Mucosa of rectum (tissue), 2 donors: ENCODE results near the gene HP.

Source experiments
- H3K27ac ChIP-seq, 2 donors: one replicate each; pipeline ENCODE4 v1.7.0; 2013; ENCODE audit warnings: inconsistent platforms in 2 of 2, low read depth in 2 of 2, low read length in 2 of 2
- H3K27me3 ChIP-seq, 2 donors: one replicate each; pipeline ENCODE4 v1.7.0; 2013; ENCODE audit warnings: low read length in 2 of 2; ENCODE audit not compliant: control insufficient read depth in 2 of 2, insufficient read depth in 2 of 2
- H3K36me3 ChIP-seq, 2 donors: one replicate each; pipeline ENCODE4 v1.7.0; 2013; ENCODE audit warnings: low read length in 2 of 2; ENCODE audit not compliant: control insufficient read depth in 2 of 2, insufficient read depth in 2 of 2
- H3K4me1 ChIP-seq, 2 donors: one replicate each; pipeline ENCODE4 v1.7.0; 2013; ENCODE audit warnings: low read length in 2 of 2, mild to moderate bottlenecking in 1 of 2; ENCODE audit not compliant: control insufficient read depth in 2 of 2, insufficient read depth in 2 of 2
- H3K4me3 ChIP-seq, 2 donors: one replicate each; pipeline ENCODE4 v1.7.0; 2013; ENCODE audit warnings: low read length in 2 of 2
- H3K9ac ChIP-seq, 2 donors: one replicate each; pipeline ENCODE4 v1.7.0; 2013; ENCODE audit warnings: low read length in 2 of 2, low read depth in 1 of 2, mild to moderate bottlenecking in 1 of 2
- H3K9me3 ChIP-seq, 2 donors: one replicate each; pipeline ENCODE4 v1.7.0; 2013; ENCODE audit warnings: low read length in 2 of 2; ENCODE audit not compliant: control insufficient read depth in 2 of 2
- donor health status: healthy.
- donor health status: Normal muscosa, but diverticular disease.

Gene HP

GRCh38 chr16:72021043-72021442, 33.3 kb upstream of the HP start:
- Histone ChIP-seq H3K36me3 (peaks cover 24 to 51% of the 10 kb centered on the region in 2 donors), H3K27me3 (no peaks in the 10 kb centered on the region)

GRCh38 chr16:72022127-72022526, 32.2 kb upstream of the HP start:
- H3K27ac ChIP-seq: no peak overlapping the region
- no peaks in the 10 kb centered on the region for H3K9me3 ChIP-seq
- H3K36me3 ChIP-seq: peaks cover 23 to 48% of the 10 kb centered on the region in 2 donors
- H3K4me1 ChIP-seq: no peaks in the 10 kb centered on the region
- no peak overlapping the region for H3K4me3 ChIP-seq
- H3K9ac ChIP-seq: no peak overlapping the region
- H3K27me3 ChIP-seq: no peaks in the 10 kb centered on the region

More at GRCh38 chr16:72021043-72021442, 33.3 kb upstream of the HP start:
- H3K4me1 ChIP-seq: no peaks in the 10 kb centered on the region
- H3K27ac ChIP-seq: no peak overlapping the region
- no peak overlapping the region for H3K4me3 ChIP-seq
- no peak overlapping the region for H3K9ac ChIP-seq
- H3K9me3 ChIP-seq: no peaks in the 10 kb centered on the region

GRCh38 chr16:72023962-72024361, 30.3 kb upstream of the HP start:
- no peak overlapping the region for H3K4me3 ChIP-seq
- H3K9ac ChIP-seq: no peak overlapping the region
- H3K9me3 ChIP-seq: no peaks in the 10 kb centered on the region
- H3K4me1 ChIP-seq: no peaks in the 10 kb centered on the region
- H3K36me3 ChIP-seq: peaks cover 21 to 41% of the 10 kb centered on the region in 2 donors
- H3K27ac ChIP-seq: no peak overlapping the region
- H3K27me3 ChIP-seq: no peaks in the 10 kb centered on the region

- peaks cover 21 to 41% of the 10 kb centered on the region in 2 donors for H3K36me3 ChIP-seq
Measured at GRCh38 chr16:72024862-72025382, 29.4 kb upstream of the HP start.

GRCh38 chr16:72025404-72026114, 28.7 kb upstream of the HP start:
- Histone ChIP-seq H3K9me3 (no peaks in the 10 kb centered on the region), H3K27me3 (no peaks in the 10 kb centered on the region), H3K36me3 (peaks cover 21 to 38% of the 10 kb centered on the region in 2 donors), H3K4me3 (no peak overlapping the region), H3K27ac (no peak overlapping the region), H3K4me1 (no peaks in the 10 kb centered on the region), H3K9ac (no peak overlapping the region)

More at GRCh38 chr16:72024862-72025382, 29.4 kb upstream of the HP start:
- Histone ChIP-seq H3K27ac (no peak overlapping the region), H3K4me1 (no peaks in the 10 kb centered on the region), H3K27me3 (no peaks in the 10 kb centered on the region), H3K9ac (no peak overlapping the region), H3K9me3 (no peaks in the 10 kb centered on the region), H3K4me3 (no peak overlapping the region)

GRCh38 chr16:72027669-72028378, 26.5 kb upstream of the HP start:
- H3K9ac ChIP-seq: no peak overlapping the region
- H3K4me1 ChIP-seq: no peaks in the 10 kb centered on the region
- peaks cover 14 to 19% of the 10 kb centered on the region in 2 donors for H3K36me3 ChIP-seq
- no peaks in the 10 kb centered on the region for H3K9me3 ChIP-seq
- no peak overlapping the region for H3K27ac ChIP-seq
- H3K27me3 ChIP-seq: no peaks in the 10 kb centered on the region
- no peak overlapping the region for H3K4me3 ChIP-seq

- Histone ChIP-seq H3K27me3 (no peaks in the 10 kb centered on the region), H3K4me1 (no peaks in the 10 kb centered on the region), H3K9ac (no peak overlapping the region), H3K27ac (no peak overlapping the region), H3K4me3 (no peak overlapping the region), H3K9me3 (no peaks in the 10 kb centered on the region), H3K36me3 (peaks cover 4 to 8% of the 10 kb centered on the region in 2 donors)
Measured at GRCh38 chr16:72029567-72030271, 24.6 kb upstream of the HP start.

GRCh38 chr16:72033437-72033836, 20.9 kb upstream of the HP start:
- Histone ChIP-seq H3K4me1 (no peaks in the 10 kb centered on the region), H3K27me3 (no peaks in the 10 kb centered on the region), H3K4me3 (no peak overlapping the region), H3K27ac (no peak overlapping the region), H3K9me3 (no peaks in the 10 kb centered on the region), H3K9ac (no peak overlapping the region), H3K36me3 (no peaks in the 10 kb centered on the region)

GRCh38 chr16:72036098-72036497, 18.2 kb upstream of the HP start:
- no peak overlapping the region for H3K4me3 ChIP-seq
- no peaks in the 10 kb centered on the region for H3K4me1 ChIP-seq
- no peaks in the 10 kb centered on the region for H3K27me3 ChIP-seq
- no peaks in the 10 kb centered on the region for H3K9me3 ChIP-seq
- no peak overlapping the region for H3K9ac ChIP-seq
- no peaks in the 10 kb centered on the region for H3K36me3 ChIP-seq
- no peak overlapping the region for H3K27ac ChIP-seq

- no peaks in the 10 kb centered on the region for H3K27me3 ChIP-seq
- H3K36me3 ChIP-seq: no peaks in the 10 kb centered on the region
- H3K27ac ChIP-seq: no peak overlapping the region
- no peak overlapping the region for H3K9ac ChIP-seq
- no peaks in the 10 kb centered on the region for H3K9me3 ChIP-seq
- no peaks in the 10 kb centered on the region for H3K4me1 ChIP-seq
- H3K4me3 ChIP-seq: no peak overlapping the region
Measured at GRCh38 chr16:72042157-72042660, 12.1 kb upstream of the HP start.
